GM12878 (cell line): ENCODE measurements around the gene MAPK1.

Experiments used
- CEBPB ChIP-seq, 2 experiments: fragments of 150-350 bp in 1 of 2; IDR thresholded peaks; 2 replicates each; pipeline ENCODE4 v1.6.1; 2012 to 2014; ENCODE audit warnings: low read depth in 2 of 2, low read length in 2 of 2, borderline replicate concordance in 1 of 2, inconsistent platforms in 1 of 2
- CHD1 ChIP-seq: IDR thresholded peaks from 2 replicates; pipeline ENCODE4 v1.6.1; 2012; ENCODE audit warnings: low read depth, low read length, improper control_type of control experiment
- IKZF1 ChIP-seq: fragments of 450-650 bp; conservative IDR thresholded peaks from 2 replicates; pipeline ENCODE4 v1.6.1; 2017; ENCODE audit warnings: antibody characterized with exemption, mild to moderate bottlenecking
- POLR2A ChIP-seq: IDR thresholded peaks from 2 replicates; pipeline ENCODE4 v1.6.1; 2011; ENCODE audit warnings: low read depth, mild to moderate bottlenecking, low read length
- RELA ChIP-seq: fragments of 450-650 bp; IDR thresholded peaks from 2 replicates; pipeline ENCODE4 v1.8.0; 2014; ENCODE audit warnings: borderline replicate concordance; ENCODE audit not compliant: partially characterized antibody
- SMC3 ChIP-seq: IDR thresholded peaks from 2 replicates; pipeline ENCODE4 v1.6.1; 2011; ENCODE audit warnings: low read length, improper control_type of control experiment, borderline replicate concordance
- TAF1 ChIP-seq: IDR thresholded peaks from 2 replicates; pipeline ENCODE4 v1.6.1; 2011; ENCODE audit warnings: mild to moderate bottlenecking, low read depth, low read length, borderline replicate concordance
- ZNF274 ChIP-seq: IDR thresholded peaks from one replicate; pipeline ENCODE4 v1.8.0; 2011; ENCODE audit not compliant: insufficient read length, insufficient read depth
- TF ChIP-seq, protein P1 (sequence below), 3 experiments: IDR thresholded peaks in 2 of 3; conservative IDR thresholded peaks in 1 of 3; 2 replicates each; pipeline ENCODE4 v1.5.1; 2011; ENCODE audit warnings: low read depth in 3 of 3, low read length in 3 of 3, mild to moderate bottlenecking in 3 of 3, control low read depth in 2 of 3, moderate library complexity in 2 of 3, inconsistent platforms in 1 of 3, mixed read lengths in 1 of 3; ENCODE audit not compliant: control insufficient read depth in 2 of 3, insufficient read depth in 1 of 3; ENCODE audit errors: extremely low read depth in 1 of 3

DNA sequence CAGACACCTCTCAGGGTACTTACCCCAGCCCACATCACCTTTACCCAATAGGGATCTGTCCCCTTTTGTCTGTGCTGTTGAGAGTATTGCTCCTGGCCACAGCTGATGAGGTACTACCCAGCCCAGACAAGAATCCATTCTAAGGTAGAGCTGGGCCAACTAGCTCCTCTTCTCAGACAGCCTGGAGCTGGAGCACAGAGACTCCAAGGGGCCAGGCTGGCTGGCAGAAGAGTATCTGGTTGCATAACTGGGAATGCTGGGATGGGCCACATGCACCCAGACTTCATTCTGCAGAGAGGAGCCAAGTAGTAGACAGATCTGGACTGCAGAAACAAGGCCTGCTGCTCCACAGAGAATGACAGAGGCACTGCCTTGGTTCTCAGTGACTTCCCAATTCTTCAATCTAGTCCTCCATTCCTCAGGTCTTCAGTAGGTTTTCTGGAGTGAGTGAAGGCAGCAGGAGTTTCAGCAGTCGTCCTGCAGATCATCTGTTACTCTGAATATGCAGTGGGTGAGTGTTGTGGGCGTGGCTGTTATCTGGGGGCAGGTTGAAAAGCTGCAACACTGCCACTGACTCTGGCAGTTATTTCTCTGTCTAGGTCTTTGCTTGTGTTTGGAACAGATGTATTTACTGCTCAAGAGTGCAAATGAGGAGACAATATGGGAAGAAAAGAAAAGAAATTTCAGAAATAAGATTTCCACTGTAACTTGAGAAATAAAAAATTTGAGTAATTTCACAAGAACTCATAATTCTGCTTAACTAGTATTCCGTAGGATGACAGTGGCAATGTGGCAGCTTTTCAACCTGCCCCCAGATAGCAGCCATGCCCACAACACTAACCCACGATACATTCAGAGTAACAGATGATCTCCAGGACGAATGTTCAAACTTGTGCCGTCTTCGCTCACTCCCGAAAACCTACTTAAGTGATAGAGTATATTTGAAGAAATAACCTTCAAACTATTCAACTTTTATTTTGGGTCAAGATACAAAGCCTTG lies 34.9 kb downstream of the MAPK1 start:
- TF ChIP-seq POLR2A (no peak), CHD1 (no peak), RELA (no peak), TAF1 (no peak), CEBPB (IDR thresholded peaks at IDR 0.05; ENCODE audit: borderline replicate concordance in 1 of 2, low read depth in 2 of 2, low read length in 2 of 2) (no peak), IKZF1 (no peak), SMC3 (no peak), ZNF274 (no peak)
- TF ChIP-seq, protein P1, sequence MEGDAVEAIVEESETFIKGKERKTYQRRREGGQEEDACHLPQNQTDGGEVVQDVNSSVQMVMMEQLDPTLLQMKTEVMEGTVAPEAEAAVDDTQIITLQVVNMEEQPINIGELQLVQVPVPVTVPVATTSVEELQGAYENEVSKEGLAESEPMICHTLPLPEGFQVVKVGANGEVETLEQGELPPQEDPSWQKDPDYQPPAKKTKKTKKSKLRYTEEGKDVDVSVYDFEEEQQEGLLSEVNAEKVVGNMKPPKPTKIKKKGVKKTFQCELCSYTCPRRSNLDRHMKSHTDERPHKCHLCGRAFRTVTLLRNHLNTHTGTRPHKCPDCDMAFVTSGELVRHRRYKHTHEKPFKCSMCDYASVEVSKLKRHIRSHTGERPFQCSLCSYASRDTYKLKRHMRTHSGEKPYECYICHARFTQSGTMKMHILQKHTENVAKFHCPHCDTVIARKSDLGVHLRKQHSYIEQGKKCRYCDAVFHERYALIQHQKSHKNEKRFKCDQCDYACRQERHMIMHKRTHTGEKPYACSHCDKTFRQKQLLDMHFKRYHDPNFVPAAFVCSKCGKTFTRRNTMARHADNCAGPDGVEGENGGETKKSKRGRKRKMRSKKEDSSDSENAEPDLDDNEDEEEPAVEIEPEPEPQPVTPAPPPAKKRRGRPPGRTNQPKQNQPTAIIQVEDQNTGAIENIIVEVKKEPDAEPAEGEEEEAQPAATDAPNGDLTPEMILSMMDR (IDR thresholded peaks at IDR 0.05 in 2 of 3, conservative IDR thresholded peaks at IDR 0.05 in 1 of 3; ENCODE audit: control insufficient read depth in 2 of 3, extremely low read depth in 1 of 3, insufficient read depth in 1 of 3, low read depth in 3 of 3, low read length in 3 of 3), result no peak
